SK-N-MC (cell line): ENCODE measurements around the gene KAZN.

Source experiments
- EZH2 ChIP-seq: fragments of 200-600 bp; sonication (generic); IDR thresholded peaks from one replicate; pipeline ENCODE4 v1.6.1; 2017; ENCODE audit warnings: antibody characterized with exemption
- POLR2AphosphoS5 ChIP-seq: IDR thresholded peaks from 2 replicates; pipeline ENCODE4 v1.6.1; 2012; ENCODE audit warnings: mild to moderate bottlenecking, low read depth, low read length, borderline replicate concordance

DNA sequence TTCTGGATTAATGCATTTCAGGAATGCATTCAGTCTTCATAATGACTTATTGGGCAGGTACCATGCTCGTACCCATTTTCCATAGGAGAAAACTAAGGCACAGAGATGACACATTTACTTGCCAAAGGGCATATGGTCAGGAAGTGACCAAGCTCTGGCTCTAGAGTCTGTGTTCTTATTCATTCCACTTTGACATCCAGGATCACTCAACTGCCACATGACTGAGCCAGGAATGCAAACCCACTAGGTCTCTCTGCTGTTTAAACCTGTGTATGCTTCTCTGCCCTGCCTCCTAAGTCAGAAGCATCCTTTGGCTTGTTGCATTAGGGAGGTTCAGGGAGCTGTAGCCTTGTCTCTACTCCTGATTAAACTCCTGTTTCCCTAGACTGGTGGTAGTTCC, 7.5 kb downstream of the KAZN start:
- TF ChIP-seq EZH2 (no peak), POLR2AphosphoS5 (no peak)
